Spleen (tissue), 11 donors: ENCODE data around the gene NPEPL1. TPM values are rescaled to one million over a fixed set of nuclear protein-coding genes. Genes with fewer than 3 reads are reported as not detected.

ENCODE experiments used
- DNase-seq: peaks from one replicate; pipeline ENCODE4 v3.0.0-alpha.2; 2020
- H3K27ac ChIP-seq, 8 donors: fragments of 200-600 bp; sonication (generic) in 7 of 8; 1 replicate in 4 of 8; 2 replicates in 4 of 8; pipeline versions ENCODE4 v1.5.0 to v1.8.0; 2016 to 2021; ENCODE audit warnings: inconsistent platforms in 4 of 8, mild to moderate bottlenecking in 4 of 8, moderate library complexity in 1 of 8
- H3K27me3 ChIP-seq, 7 donors: fragments of 200-600 bp; sonication (generic) in 6 of 7; replicated peaks in 1 of 7; 1 replicate in 4 of 7; 2 replicates in 3 of 7; pipeline versions ENCODE4 v1.5.0 to v1.8.0; 2016 to 2021; ENCODE audit warnings: inconsistent platforms in 3 of 7, mild to moderate bottlenecking in 1 of 7
- H3K36me3 ChIP-seq, 6 donors: fragments of 200-600 bp; sonication (generic) in 5 of 6; 1 replicate in 4 of 6; 2 replicates in 2 of 6; pipeline versions ENCODE4 v1.5.0 to v1.8.0; 2016 to 2021; ENCODE audit warnings: inconsistent platforms in 2 of 6
- H3K4me1 ChIP-seq, 6 donors: fragments of 200-600 bp; sonication (generic) in 5 of 6; 1 replicate in 3 of 6; 2 replicates in 3 of 6; pipeline versions ENCODE4 v1.5.0 to v1.8.0; 2016 to 2021; ENCODE audit warnings: inconsistent platforms in 3 of 6
- H3K4me3 ChIP-seq, 8 donors: fragments of 200-600 bp; sonication (generic) in 7 of 8; 1 replicate in 4 of 8; 2 replicates in 4 of 8; pipeline versions ENCODE4 v1.5.0 to v1.8.0; 2016 to 2021; ENCODE audit warnings: inconsistent platforms in 4 of 8, mild to moderate bottlenecking in 4 of 8, moderate library complexity in 2 of 8
- H3K9me3 ChIP-seq, 8 donors: fragments of 200-600 bp; sonication (generic) in 7 of 8; 1 replicate in 4 of 8; 2 replicates in 4 of 8; pipeline versions ENCODE4 v1.5.0 to v1.8.0; 2016 to 2021; ENCODE audit warnings: inconsistent platforms in 4 of 8
- POLR2A ChIP-seq, 3 donors: fragments of 450-650 bp; IDR thresholded peaks; one replicate each; pipeline ENCODE4 v1.5.1; 2017; ENCODE audit warnings: antibody characterized with exemption in 3 of 3, mild to moderate bottlenecking in 1 of 3
- POLR2AphosphoS5 ChIP-seq, 3 donors: sonication (generic); formaldehyde crosslinking; IDR thresholded peaks; one replicate each; pipeline ENCODE4 v1.5.1; 2017; ENCODE audit warnings: antibody characterized with exemption in 3 of 3
- WGBS, 5 donors: extraction: QIAGEN DNeasy Blood & Tissue Kit in 3 of 5; methylation state at CpG; one replicate each; pipeline versions ENCODE4 v1.1.5 to v1.1.7; 2013 to 2018; 5-methylcytosine and 5-hydroxymethylcytosine counted together
- intact Hi-C: fragments of 100-400 bp; cut with DNase I; formaldehyde crosslinking; loops from one replicate; pipeline ENCODE4 v1.15.0; 2023; ENCODE audit warnings: low total_unique reads
- polyA plus RNA-seq, 3 donors: library from polyadenylated mRNA; stranded (reverse); fragments of 200-250 nt; gene quantifications; one replicate each; pipeline ENCODE4 v1.2.1, GENCODE V29; 2013
- total RNA-seq, 7 donors: library from RNA; depleted of rRNA in 3 of 7; stranded (reverse); fragments of >200 nt in 3 of 7; fragmentation: NEBNext Ultra II Directional in 4 of 7; extraction: Animal tissue kit (Norgen Biotek cat#: 25700) in 4 of 7; gene quantifications; one replicate each; pipeline versions ENCODE4 v1.1.0 to v1.2.1, GENCODE V29; 2016 to 2021
- TF ChIP-seq, protein P1 (sequence below), 11 experiments: fragments of 200-600 bp in 7 of 11; fragments of 450-650 bp in 4 of 11; sonication (generic) in 4 of 11; IDR thresholded peaks in 8 of 11; conservative IDR thresholded peaks in 3 of 11; 1 replicate in 7 of 11; 2 replicates in 4 of 11; pipeline versions ENCODE4 v1.4.0 to v1.8.0; 2016 to 2021; ENCODE audit warnings: antibody characterized with exemption in 11 of 11, inconsistent platforms in 4 of 11, mild to moderate bottlenecking in 1 of 11
- donor health status: healthy with polysubstance abuse.
- donor health status: DM: no; HTN: no; CAD: no; lungs with moderate emphysema.
- donor health status: DM: no; HTN: no; CAD: no.
- donor health status: Bipolar disorder and iron deficiency.
- donor health status: healthy.
- donor health status: DM: no; HTN: no; CAD: no.
- donor health status: DM: yes; HTN: yes; CAD: no.

The NPEPL1 gene
- total and polyA plus RNA-seq, 10 donors, result 19.3 to 61.7 (median 56.2) TPM

DNA sequence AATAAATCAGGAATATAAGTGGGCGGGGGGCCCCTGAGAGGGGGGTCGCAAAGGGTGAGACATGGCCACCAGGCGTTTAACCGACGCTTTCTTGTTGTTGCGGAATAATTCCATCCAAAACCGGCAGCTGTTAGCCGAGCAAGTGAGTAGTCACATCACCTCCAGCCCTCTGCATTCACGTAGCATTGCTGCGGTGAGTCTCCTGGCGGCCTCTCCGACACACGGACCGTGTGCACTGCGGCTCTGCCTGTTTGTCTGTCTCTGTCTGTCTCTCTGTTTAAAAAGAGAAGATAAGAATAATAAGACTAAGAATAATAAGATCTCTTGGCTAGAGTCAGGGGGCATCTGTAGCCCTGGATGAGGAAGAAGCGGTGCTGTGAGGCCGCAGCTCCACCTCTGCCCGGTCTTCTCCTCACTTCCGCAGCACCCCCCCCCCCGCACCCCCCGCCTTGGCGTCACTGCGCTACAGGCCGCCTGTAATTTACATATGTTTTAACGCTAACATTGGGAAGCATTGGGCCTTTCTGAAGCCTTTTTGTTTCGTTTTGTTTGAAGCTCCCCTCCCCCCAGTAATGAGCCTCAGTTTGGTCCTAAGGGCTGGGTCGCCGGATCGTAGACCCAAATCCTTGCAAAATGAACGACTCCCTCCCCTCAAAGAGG, 40.5 kb upstream of the NPEPL1 start:
- WGBS, 5 donors, result 0 to 1% (median 0%) methylated on average over 30 of the region's 30 CpGs
- DNase-seq, result peak; percentile 89
- intact Hi-C loops, result loop anchor here (5.0 kb wide), 1 partner anchor 415 kb away; no protein-coding TSS in a partner anchor
- Histone ChIP-seq H3K9me3 (no peaks in the 10 kb centered on the region), H3K27me3 (peaks cover 0 to 8% (median 0%) of the 10 kb centered on the region in 7 donors), H3K27ac (peak overlapping the region; percentile 91 to 98 (median 94)), H3K36me3 (peaks cover 0 to 15% (median 0%) of the 10 kb centered on the region in 6 donors), H3K4me1 (peaks cover 27 to 62% (median 55%) of the 10 kb centered on the region in 6 donors), H3K4me3 (peak overlapping the region; percentile 84 to 100 (median 97))
- TF ChIP-seq, protein P1, sequence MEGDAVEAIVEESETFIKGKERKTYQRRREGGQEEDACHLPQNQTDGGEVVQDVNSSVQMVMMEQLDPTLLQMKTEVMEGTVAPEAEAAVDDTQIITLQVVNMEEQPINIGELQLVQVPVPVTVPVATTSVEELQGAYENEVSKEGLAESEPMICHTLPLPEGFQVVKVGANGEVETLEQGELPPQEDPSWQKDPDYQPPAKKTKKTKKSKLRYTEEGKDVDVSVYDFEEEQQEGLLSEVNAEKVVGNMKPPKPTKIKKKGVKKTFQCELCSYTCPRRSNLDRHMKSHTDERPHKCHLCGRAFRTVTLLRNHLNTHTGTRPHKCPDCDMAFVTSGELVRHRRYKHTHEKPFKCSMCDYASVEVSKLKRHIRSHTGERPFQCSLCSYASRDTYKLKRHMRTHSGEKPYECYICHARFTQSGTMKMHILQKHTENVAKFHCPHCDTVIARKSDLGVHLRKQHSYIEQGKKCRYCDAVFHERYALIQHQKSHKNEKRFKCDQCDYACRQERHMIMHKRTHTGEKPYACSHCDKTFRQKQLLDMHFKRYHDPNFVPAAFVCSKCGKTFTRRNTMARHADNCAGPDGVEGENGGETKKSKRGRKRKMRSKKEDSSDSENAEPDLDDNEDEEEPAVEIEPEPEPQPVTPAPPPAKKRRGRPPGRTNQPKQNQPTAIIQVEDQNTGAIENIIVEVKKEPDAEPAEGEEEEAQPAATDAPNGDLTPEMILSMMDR (IDR thresholded peaks at IDR 0.05 in 8 of 11, conservative IDR thresholded peaks at IDR 0.05 in 3 of 11), result peak in 1 of 11 experiments; percentile 11
- TF ChIP-seq POLR2AphosphoS5 (IDR thresholded peaks at IDR 0.05) (peak; percentile 64 to 85 (median 74)), POLR2A (IDR thresholded peaks at IDR 0.05) (peak in 1 of 3 donors; percentile 48)

DNA sequence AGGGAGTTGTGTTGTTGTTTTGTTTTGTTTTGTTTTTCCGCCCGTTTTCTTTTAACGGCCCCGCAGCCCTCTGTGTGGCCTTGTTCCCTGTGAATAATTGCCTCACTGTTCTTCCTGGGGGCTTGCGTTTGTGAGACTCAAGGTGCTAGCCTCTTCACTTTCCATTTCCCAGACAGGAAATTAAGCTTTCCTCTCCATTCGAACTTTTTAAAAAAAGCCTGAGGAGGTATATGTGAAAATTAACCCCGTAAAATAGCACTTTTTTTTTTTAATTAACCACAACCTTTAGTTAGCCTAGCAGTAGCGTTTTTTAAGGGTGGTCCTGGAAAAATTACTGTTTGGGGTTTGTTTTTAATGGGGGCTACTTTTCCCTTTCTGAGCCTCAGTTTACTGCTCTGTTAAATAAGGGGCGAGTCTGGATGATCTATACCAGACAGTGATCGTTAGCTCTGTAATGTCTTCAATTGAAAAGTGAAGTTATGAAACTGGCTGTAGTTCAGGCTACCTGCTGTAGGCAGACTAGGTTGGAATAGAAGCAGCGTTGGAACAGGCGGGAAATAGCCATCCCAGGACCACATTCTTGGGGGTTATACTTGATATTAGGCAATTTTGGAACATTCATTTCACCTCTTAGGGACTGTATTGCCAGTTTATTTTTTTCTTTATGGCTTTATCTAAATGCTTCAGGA, 39.9 kb upstream of the NPEPL1 start:
- 10 to 15% (median 12%) methylated on average over 12 of the region's 12 CpGs for WGBS, 5 donors

DNA sequence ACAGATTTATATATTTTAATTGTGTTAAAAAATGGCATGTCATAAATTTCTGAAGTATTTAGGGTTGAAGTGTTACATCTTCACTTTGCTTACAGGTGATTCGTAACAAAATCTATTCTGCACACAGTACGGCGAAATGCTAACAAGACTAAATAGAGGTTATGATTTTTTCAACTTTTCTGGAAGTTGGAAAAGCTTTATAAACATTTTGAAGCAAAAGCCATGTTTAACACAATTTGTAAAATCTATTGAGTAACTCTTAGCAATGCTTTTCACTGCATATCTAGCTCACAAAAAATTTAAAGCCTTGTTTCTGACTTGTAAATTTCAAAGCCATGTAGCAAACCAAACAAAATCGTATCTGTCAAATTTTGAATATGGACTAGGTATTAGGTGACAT, 38.3 kb upstream of the NPEPL1 start:
- WGBS, 5 donors, result 87 to 97% (median 90%) methylated on average over 4 of the region's 4 CpGs
- H3K4me3 ChIP-seq, result no peak overlapping the region
- peaks cover 0 to 6% (median 0%) of the 10 kb centered on the region in 7 donors for H3K27me3 ChIP-seq
- DNase-seq, result no peak
- H3K9me3 ChIP-seq, result no peaks in the 10 kb centered on the region
- TF ChIP-seq, protein P1 (IDR thresholded peaks at IDR 0.05 in 8 of 11, conservative IDR thresholded peaks at IDR 0.05 in 3 of 11), result no peak
- TF ChIP-seq POLR2A (IDR thresholded peaks at IDR 0.05), result no peak
- no peak for TF ChIP-seq POLR2AphosphoS5 (IDR thresholded peaks at IDR 0.05)
- intact Hi-C loops, result loop anchor here (5.0 kb wide), 1 partner anchor 417 kb away; no protein-coding TSS in a partner anchor
- H3K4me1 ChIP-seq, result peaks cover 27 to 77% (median 74%) of the 10 kb centered on the region in 6 donors
- no peak overlapping the region for H3K27ac ChIP-seq
- H3K36me3 ChIP-seq, result peaks cover 0 to 16% (median 0%) of the 10 kb centered on the region in 6 donors

More for the DNA sequence above, 39.9 kb upstream of the NPEPL1 start:
- Histone ChIP-seq H3K4me1 (peaks cover 27 to 68% (median 61%) of the 10 kb centered on the region in 6 donors), H3K27me3 (peaks cover 0 to 8% (median 0%) of the 10 kb centered on the region in 7 donors), H3K4me3 (peak overlapping the region; percentile 84 to 100 (median 97)), H3K27ac (peak overlapping the region; percentile 91 to 98 (median 94)), H3K36me3 (peaks cover 0 to 15% (median 0%) of the 10 kb centered on the region in 6 donors), H3K9me3 (no peaks in the 10 kb centered on the region)
- TF ChIP-seq, protein P1 (IDR thresholded peaks at IDR 0.05 in 8 of 11, conservative IDR thresholded peaks at IDR 0.05 in 3 of 11), result no peak
- TF ChIP-seq POLR2AphosphoS5 (IDR thresholded peaks at IDR 0.05), result no peak
- no peak for TF ChIP-seq POLR2A (IDR thresholded peaks at IDR 0.05)
- DNase-seq, result no peak
- intact Hi-C loops, result loop anchor here (5.0 kb wide), 1 partner anchor 415 kb away; no protein-coding TSS in a partner anchor
